Frontal cortex (tissue), 4 donors: ENCODE measurements around the gene RPL37A. TPM values are rescaled to one million over a fixed set of nuclear protein-coding genes. Genes with fewer than 3 reads are reported as not detected.

Source experiments
- DNase-seq, 2 donors: peaks; one replicate each; pipeline ENCODE4 v3.0.0; 2012; ENCODE audit warnings: low spot score in 2 of 2
- FAIRE-seq: peaks from 2 replicates; lab custom pipeline; 2012; peaks lifted over from hg19 to GRCh38; lab: Jason Lieb, UNC
- total RNA-seq: library from RNA; depleted of rRNA; stranded (reverse); fragments of >200 nt; gene quantifications from one replicate; pipeline ENCODE4 v1.2.3, GENCODE V29; 2014
- donor health status: control.
- donor health status: control.
- donor health status: control.

RPL37A gene
- total RNA-seq, 1 donor from 2014 or later, result 3,585 TPM

DNA sequence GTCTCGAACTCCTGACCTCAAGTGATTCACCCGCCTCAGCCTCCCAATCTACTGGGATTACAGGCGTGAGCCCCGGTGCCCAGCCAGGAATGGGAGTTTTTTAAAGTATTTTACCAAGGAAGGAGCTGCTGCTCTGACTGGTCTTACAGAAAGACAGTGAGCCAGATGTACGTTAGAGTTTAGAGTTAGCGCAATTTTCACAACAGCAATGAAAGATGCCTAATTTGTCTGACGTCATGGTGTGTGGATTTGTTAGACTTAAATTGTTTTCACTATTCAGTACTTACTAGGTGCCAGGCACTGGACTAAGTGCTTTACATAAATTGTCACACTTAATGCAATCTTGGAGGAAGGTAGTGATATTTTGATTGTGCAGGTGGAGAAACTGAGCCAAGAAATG is 12.4 kb upstream of the RPL37A start:
- DNase-seq, result no peak
- no peak for FAIRE-seq

DNA sequence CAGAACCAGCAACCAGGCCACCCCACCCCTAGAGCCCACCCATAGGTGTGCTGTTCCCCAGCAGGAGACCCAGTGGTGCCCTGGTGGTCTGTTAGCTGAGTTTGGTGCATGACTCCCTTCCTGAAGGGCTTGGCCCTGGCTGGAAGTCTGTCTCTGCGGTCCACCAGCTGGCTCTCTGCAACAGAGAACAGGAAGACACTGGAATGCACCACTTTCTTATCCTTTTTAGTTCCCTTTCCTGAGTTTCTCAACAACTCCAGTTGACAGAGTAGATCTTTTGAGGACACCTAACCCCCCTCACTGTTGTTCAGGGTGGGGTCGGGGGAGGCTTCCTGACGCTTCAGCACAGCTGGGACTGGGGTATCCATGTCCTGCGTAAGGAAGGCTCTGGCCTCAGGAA is 11.9 kb upstream of the RPL37A start:
- no peak for FAIRE-seq

DNA sequence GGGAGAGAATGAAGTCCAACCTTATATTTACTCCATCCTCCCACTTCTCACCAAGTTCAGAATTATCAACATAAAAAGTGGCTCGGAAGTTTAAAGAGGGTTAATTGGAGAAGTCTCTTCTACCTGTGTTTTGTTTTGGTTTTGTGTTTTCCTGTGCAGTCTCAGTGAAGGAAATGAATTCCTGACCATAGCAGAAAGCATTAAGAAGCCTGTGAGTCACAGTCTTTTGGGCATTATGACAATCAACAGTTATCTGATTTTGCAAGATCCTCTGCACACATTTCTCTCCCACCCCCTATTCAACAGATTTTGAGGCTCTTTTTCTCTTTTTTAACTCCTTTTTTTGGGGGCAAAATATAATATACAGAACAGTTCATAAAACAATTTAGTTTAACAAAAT is 8.6 kb upstream of the RPL37A start:
- DNase-seq (no peak), FAIRE-seq (no peak)

More for the DNA sequence above, 11.9 kb upstream of the RPL37A start:
- DNase-seq, result no peak

DNA sequence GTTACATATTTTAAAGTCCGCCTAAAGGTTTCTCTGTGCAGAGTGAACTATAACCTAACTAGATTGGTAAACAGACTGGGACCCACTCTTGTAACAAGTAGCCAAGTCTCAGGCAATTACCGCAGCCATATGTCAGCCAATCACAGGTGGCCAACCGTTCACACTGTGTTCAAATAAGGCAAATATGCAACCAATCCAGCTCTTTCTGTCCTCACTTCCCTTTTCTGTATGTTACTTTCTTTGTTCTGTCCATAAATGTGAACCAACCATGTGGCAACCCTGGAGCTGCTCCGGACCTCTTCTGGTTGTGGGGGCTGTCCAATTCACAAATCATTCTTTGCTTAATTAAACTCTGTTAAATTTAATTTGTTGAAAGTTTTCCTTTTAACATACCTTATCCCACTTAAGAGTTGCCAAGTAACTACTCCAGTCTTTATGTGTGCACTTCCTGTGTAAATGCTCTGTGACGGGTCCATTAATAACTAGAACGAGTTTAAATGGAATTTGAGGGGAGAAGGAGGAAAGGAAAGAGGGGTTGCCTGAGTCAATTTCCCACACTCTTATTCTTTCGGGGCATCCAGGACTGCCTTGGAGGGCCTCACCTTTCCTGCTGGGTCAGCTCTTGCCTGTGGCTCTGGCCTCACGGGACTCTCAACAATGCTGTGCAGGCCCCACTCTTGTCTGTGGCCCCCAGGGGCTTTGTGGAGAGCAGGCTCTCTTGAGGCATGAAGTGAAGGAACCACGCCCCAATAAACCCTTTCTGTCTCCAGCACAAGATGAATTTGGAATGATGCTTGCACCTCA is 6.6 kb upstream of the RPL37A start:
- FAIRE-seq (no peak), DNase-seq (no peak)

DNA sequence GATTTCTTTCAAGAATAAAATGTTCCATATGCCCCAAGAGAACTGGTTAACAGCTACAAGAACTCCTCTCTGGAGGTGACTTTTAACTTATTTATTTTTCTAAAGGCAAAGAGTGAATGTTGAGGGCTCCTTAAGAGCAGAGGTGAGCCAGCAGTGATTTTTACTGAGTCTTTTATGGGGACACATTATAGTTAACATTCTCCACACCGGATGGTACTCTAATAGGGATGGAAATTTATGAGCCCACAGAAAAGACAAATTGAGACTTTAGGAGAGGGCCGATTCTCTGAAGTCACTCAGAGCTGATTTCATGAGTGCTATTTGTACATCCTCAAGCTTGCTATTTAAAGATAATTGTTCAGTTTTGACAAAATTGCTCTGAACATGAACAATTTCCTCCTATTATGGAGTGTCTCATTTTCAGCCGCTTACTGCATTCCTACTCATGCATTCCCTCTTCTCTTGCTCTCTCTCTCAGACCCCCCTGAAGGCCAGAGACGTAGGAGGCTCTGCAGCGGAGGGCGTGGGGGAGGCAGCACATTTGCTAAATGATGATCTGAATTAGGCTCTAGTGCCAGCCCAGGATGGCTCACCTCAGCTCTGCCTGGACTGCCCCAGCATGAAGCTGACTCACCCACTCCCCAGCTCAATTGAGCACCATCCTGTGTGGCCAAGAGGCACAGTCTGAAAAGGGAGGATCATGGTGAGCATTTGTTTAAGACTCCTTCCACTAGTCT is 5.9 kb upstream of the RPL37A start:
- DNase-seq (no peak), FAIRE-seq (no peak)

DNA sequence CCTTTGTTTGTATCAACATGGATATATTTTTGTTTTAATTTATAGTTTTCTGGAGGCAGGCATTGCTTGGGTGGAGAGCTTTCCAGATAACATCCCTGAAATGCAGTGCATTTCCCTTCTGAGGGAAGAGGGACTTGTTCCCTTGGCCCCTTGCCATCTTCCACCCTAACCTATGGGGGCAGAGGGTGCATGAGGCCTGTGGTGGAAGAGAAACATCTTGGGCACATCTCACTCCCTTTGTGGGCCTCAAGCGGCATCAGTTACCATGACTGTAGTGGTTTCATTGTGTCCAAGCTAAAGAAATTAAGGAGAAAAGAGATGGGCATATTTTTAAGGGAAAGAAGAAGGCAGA is 5.3 kb upstream of the RPL37A start:
- DNase-seq (no peak), FAIRE-seq (no peak)

DNA sequence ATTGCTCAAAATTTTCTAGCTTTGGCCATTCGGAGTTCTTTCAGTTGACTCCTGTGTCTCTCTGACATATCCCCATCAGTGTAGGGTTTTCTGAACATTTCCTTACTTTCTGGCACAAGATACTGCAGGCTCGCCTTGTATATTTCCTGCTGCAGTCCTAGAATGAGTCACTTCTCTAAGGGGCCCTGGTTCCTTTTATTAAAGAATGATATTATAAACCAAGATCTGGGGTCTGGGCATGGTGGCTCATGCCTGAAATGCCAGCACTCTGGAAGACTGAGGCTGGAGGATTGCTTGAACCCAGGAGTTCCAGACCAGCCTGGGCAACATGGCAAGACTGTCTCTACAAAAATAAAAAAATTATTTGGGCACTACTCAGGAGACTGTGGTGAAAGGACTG is 3.0 kb upstream of the RPL37A start:
- FAIRE-seq (no peak), DNase-seq (no peak)

- DNase-seq (no peak), FAIRE-seq (no peak)
Measured at GRCh38 chr2:216497382-216498069, 1.1 kb upstream of the RPL37A start.

DNA sequence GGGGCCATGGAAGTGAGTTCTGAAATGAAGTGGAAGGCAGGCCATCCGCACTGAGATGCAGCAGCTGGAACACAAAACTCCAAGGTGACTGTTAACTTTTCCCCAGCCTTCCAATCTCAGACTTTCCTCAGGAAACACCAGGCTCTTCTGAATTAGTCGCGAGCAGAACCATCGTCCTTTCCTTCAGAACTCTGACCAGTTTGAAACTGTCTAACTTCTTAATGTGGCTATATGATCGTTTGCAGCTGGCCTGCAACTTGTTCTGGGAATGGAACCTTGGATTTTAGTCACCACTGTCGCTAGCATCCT is 620 bp upstream of the RPL37A start:
- no peak for FAIRE-seq
- DNase-seq, result no peak

DNA sequence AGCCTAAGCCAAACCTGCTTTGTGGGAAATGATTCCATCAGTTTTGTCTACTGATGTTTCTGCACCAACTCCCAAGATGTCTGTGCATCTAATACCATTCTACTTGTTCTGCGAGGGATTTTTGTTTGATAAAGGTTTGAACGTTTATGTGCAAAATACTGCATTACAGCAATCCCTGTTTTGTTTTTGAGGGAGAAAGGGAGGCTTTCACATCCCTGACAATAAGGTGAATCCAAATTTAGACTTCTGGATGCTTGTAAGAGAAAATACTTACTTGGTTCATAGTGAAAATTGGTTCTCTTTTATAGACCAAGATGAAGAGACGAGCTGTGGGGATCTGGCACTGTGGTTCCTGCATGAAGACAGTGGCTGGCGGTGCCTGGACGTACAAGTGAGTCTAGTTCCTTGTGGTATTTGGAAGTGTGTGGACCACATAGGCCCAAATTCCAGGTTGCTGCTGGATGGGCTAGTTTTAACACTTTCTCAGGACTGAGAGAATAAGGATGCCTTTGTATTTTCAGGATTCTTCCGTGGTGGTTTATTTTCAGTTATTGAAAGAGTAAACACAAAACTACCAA is 1.1 kb downstream of the RPL37A start:
- DNase-seq (no peak), FAIRE-seq (no peak)

DNA sequence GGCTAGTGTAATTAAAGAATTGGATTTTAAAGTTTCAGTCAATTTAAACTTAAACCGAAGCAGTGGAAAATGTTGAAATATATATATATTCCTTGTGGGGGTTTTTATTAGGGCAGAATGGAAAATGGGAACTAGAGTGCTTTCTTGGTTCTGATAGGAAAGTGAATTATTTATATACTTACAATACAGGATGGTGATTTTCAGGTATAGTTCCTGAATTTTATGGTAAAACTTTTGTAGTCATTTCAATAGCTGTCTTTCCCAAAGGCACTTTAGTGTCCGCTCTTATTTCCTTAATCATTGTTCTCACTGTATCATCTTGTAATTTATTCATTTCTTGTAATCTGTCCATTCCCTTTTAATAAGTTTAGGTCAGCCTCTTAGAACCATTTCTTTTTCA is 1.9 kb downstream of the RPL37A start:
- FAIRE-seq, result no peak
- no peak for DNase-seq

DNA sequence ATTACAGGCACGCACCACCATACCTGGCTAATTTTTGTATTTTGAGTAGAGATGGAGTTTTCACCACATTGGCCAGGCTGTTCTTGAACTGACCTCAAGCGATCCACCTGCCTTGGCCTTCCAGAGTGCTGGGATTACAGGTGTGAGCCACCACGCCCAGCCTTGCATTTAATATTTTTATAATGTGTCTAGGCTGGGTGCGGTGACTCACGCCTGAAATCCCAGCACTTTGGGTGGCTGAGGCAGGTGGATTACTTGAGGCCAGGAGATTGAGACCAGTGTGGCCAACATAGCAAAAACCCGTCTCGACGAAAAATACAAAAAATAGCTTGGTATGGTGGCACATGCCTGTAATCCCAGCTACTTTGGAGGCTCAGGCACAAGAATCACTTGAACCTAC is 3.2 kb downstream of the RPL37A start:
- FAIRE-seq, result no peak
- no peak for DNase-seq

DNA sequence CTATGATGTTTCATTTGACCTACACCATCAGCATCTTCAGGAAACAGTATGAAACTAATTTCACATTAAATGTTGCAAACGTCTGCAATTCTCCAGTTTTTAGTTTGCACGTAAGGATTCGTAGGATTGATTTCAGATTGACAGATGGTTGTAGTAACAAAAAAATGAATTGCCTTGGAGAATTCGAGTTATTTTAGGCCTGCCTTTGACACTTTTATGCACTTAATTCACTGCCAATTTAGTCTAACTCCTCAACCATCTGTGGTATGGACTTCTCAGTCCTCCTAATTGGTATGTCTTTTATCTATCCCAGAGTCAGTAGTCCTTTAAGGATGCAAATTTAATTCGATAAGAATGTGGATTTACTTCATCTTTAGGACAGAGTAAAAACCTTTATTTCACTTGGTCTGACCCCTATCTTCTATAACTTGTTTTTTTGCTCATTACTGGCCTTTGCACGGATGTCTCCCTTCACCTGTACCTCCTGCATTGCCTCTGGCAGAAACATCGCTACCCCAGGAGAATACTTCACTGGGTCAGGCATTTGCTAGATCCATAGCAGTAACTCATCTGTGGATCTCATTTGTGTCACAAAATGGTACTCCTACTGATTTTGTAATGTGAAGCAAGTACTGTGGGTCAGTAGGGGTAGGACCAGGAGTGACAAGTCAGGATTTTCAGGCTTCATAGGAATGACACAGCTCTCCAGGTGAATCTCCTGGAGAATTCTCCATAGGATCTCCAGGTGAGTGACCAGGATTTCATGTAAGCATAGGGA is 3.9 kb downstream of the RPL37A start:
- DNase-seq, result no peak
- no peak for FAIRE-seq

DNA sequence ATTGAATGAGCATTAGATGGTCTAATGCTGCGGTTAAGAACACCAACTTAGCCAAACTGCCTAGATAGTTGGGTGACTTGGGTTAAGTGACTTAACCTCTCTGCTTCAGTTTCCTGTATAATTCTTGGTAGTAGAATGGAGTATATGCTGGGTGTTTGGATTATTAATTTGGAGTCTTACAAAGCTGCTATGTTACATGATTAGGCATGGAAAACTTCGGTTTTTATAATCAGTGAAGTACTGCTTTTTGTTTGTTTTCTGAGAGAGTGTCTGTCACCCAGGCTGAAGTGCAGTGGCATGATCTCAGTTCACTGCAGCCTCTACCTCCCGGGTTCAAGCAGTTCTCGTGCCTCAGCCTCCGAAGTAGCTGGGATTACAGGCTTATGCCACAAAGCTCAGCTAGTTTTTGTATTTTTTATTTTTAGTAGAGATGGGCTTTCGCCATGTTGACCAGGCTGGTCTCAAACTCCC is 4.5 kb downstream of the RPL37A start:
- no peak for DNase-seq
- no peak for FAIRE-seq

GRCh38 chr2:216503697-216504375 is 5.2 kb downstream of the RPL37A start:
- DNase-seq (no peak), FAIRE-seq (no peak)

DNA sequence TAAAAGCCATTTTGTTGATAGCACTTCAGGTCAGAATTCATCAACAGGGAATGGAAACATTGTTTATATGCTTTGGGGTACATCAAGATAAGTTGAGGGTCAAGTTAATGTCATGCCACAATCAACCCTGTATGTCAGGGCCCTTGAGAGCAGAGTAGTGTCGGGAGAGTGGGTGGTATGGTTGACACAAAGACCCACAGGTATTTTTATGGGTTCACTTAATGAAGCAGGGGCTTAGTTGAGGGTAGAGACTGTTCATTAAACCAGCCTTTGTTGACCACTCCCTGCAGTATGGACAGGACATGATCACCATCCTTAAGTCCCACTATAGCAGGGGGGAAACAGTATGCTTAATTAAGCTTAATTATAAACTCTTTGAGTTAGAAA is 5.7 kb downstream of the RPL37A start:
- FAIRE-seq (no peak), DNase-seq (no peak)

- no peak for FAIRE-seq
Measured at GRCh38 chr2:216505133-216506106, 6.8 kb downstream of the RPL37A start.

More at GRCh38 chr2:216505133-216506106, 6.8 kb downstream of the RPL37A start:
- no peak for DNase-seq
